Neural progenitor cell (in vitro differentiated cells): ENCODE results near the gene TNF. TPM values are rescaled to one million over a fixed set of nuclear protein-coding genes. Genes with fewer than 3 reads are reported as not detected.

Source experiments
- DNase-seq: peaks from one replicate; pipeline ENCODE4 v3.0.0-alpha.2; 2016; ENCODE audit warnings: low spot score
- H2AFZ ChIP-seq: fragments of 200-600 bp; sonication (generic); replicated peaks from 2 replicates; pipeline ENCODE4 v1.6.1; 2016; ENCODE audit warnings: antibody characterized with exemption
- H3F3A ChIP-seq: fragments of 200-600 bp; sonication (generic); 2 replicates; pipeline ENCODE4 v1.6.1; 2016; ENCODE audit warnings: antibody characterized with exemption, low read depth
- H3K27ac ChIP-seq: fragments of 200-600 bp; sonication (generic); 2 replicates; pipeline ENCODE4 v1.5.1; 2016; ENCODE audit warnings: mild to moderate bottlenecking
- H3K27me3 ChIP-seq: fragments of 200-600 bp; sonication (generic); 2 replicates; pipeline ENCODE4 v1.6.1; 2016; ENCODE audit warnings: mild to moderate bottlenecking, moderate library complexity
- H3K36me3 ChIP-seq: fragments of 200-600 bp; sonication (generic); 2 replicates; pipeline ENCODE4 v1.5.1; 2016
- H3K4me1 ChIP-seq: fragments of 200-600 bp; sonication (generic); 2 replicates; pipeline ENCODE4 v1.6.1; 2016; ENCODE audit warnings: mixed run types
- H3K4me2 ChIP-seq: fragments of 200-600 bp; sonication (generic); 2 replicates; pipeline ENCODE4 v1.6.1; 2016
- H3K4me3 ChIP-seq: fragments of 200-600 bp; sonication (generic); 2 replicates; pipeline ENCODE4 v1.5.1; 2016
- H3K79me2 ChIP-seq: fragments of 200-600 bp; sonication (generic); 2 replicates; pipeline ENCODE4 v1.6.1; 2016; ENCODE audit warnings: low read depth
- H3K9ac ChIP-seq: fragments of 200-600 bp; sonication (generic); 2 replicates; pipeline ENCODE4 v1.6.1; 2016
- H3K9me3 ChIP-seq: fragments of 200-600 bp; sonication (generic); 2 replicates; pipeline ENCODE4 v1.5.1; 2016; ENCODE audit warnings: low read depth
- H4K20me1 ChIP-seq: fragments of 200-600 bp; sonication (generic); 2 replicates; pipeline ENCODE4 v1.6.1; 2016; ENCODE audit warnings: low read depth
- H3K27ac Mint-ChIP-seq: 3 replicates; pipeline ENCODE4 v1.8.0; 2021; ENCODE audit warnings: mixed read lengths
- H3K27me3 Mint-ChIP-seq: 2 replicates; pipeline ENCODE4 v1.8.0; 2022; ENCODE audit warnings: low read depth, mild to moderate bottlenecking, inconsistent platforms, moderate library complexity, mixed read lengths; ENCODE audit not compliant: insufficient read depth
- H3K36me3 Mint-ChIP-seq: 3 replicates; pipeline ENCODE4 v1.8.0; 2021; ENCODE audit warnings: mixed read lengths
- H3K4me1 Mint-ChIP-seq: 3 replicates; pipeline ENCODE4 v1.8.0; 2021; ENCODE audit warnings: mixed read lengths
- H3K4me3 Mint-ChIP-seq: 3 replicates; pipeline ENCODE4 v1.8.0; 2021; ENCODE audit warnings: mild to moderate bottlenecking, moderate library complexity, mixed read lengths
- H3K9me3 Mint-ChIP-seq: 3 replicates; pipeline ENCODE4 v1.8.0; 2020; ENCODE audit warnings: mixed read lengths
- EZH2 ChIP-seq: fragments of 200-600 bp; sonication (generic); IDR thresholded peaks from 2 replicates; pipeline ENCODE4 v1.6.1; 2017; ENCODE audit warnings: antibody characterized with exemption, mild to moderate bottlenecking, moderate library complexity
- EZH2phosphoT487 ChIP-seq: fragments of 200-600 bp; sonication (generic); IDR thresholded peaks from 2 replicates; pipeline ENCODE4 v1.6.1; 2017; ENCODE audit warnings: antibody characterized with exemption
- total RNA-seq: library from RNA; depleted of rRNA; stranded (reverse); fragments of >200 nt; gene quantifications from 2 replicates; pipeline ENCODE4 v1.2.3, GENCODE V29; 2015; ENCODE audit warnings: low replicate concordance
- TF ChIP-seq, protein P1 (sequence below): fragments of 200-600 bp; sonication (generic); IDR thresholded peaks from 2 replicates; pipeline ENCODE4 v1.5.1; 2017; ENCODE audit warnings: antibody characterized with exemption, mild to moderate bottlenecking

Gene TNF
- total RNA-seq, 1 donor from 2014 or later, result not detected

GRCh38 chr6:31531162-31531561 lies 44.2 kb upstream of the TNF start:
- Histone ChIP-seq H3F3A (peaks cover 79% of the 10 kb centered on the region), H3K79me2 (peaks cover 39% of the 10 kb centered on the region), H3K9ac (no peak overlapping the region), H3K36me3 (peaks cover 24% of the 10 kb centered on the region), H4K20me1 (peaks cover 79% of the 10 kb centered on the region), H3K9me3 (no peaks in the 10 kb centered on the region), H3K4me1 (no peaks in the 10 kb centered on the region), H3K4me2 (no peak overlapping the region), H3K27me3 (no peaks in the 10 kb centered on the region), H2AFZ (no peak overlapping the region), H3K4me3 (no peak overlapping the region), H3K27ac (no peak overlapping the region)
- H3K4me1 Mint-ChIP-seq, result peaks cover 4% of the 10 kb centered on the region
- no peaks in the 10 kb centered on the region for H3K9me3 Mint-ChIP-seq
- H3K36me3 Mint-ChIP-seq, result peaks cover 50% of the 10 kb centered on the region
- H3K27me3 Mint-ChIP-seq, result peaks cover 6% of the 10 kb centered on the region
- TF ChIP-seq EZH2 (no peak), EZH2phosphoT487 (no peak)
- TF ChIP-seq, protein P1, sequence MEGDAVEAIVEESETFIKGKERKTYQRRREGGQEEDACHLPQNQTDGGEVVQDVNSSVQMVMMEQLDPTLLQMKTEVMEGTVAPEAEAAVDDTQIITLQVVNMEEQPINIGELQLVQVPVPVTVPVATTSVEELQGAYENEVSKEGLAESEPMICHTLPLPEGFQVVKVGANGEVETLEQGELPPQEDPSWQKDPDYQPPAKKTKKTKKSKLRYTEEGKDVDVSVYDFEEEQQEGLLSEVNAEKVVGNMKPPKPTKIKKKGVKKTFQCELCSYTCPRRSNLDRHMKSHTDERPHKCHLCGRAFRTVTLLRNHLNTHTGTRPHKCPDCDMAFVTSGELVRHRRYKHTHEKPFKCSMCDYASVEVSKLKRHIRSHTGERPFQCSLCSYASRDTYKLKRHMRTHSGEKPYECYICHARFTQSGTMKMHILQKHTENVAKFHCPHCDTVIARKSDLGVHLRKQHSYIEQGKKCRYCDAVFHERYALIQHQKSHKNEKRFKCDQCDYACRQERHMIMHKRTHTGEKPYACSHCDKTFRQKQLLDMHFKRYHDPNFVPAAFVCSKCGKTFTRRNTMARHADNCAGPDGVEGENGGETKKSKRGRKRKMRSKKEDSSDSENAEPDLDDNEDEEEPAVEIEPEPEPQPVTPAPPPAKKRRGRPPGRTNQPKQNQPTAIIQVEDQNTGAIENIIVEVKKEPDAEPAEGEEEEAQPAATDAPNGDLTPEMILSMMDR, result no peak
- no peak for DNase-seq
- H3K27ac Mint-ChIP-seq, result no peak overlapping the region
- H3K4me3 Mint-ChIP-seq, result no peak overlapping the region

DNA sequence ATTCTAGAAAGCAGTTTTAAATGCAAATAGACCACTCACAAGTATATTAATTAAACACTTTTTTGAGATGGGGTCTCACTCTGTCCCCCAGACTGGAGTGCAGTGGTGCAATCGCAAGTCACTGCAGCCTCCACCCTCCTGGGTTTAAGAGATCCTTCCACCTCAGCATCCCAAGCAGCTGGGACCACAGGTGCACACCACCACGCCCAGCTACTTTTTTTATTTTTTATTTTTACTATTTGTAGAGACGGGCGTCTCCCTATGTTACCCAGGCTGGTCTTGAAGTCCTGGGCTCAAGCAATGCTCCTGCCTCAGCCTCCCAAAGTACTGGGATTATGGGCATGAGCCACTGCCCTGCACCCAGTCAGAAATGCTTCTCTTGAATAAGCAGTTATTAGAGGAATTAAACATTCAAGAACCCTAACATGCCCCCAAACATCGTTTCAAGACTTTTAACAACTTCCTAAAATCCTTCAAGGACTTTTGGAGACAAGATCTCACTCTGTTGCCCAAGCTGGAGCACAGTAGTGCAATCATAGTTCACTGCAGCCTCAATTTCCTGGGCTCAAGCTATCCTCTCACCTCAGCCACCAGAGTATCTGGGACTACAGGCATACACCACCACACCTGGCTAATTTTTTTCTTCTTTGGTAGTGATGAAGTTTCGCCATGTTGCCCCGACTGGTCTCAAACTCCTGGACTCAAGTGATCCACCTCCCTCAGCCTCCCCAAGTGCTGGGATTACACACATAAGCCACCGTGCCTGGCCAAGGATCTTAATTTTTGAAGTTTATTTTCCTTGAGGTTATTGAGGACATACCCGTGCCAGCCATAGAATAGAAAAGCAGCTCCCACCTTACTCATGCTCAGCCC lies 43.4 kb upstream of the TNF start:
- Histone ChIP-seq H3K9me3 (no peaks in the 10 kb centered on the region), H4K20me1 (peaks cover 88% of the 10 kb centered on the region), H2AFZ (no peak overlapping the region), H3K79me2 (peaks cover 48% of the 10 kb centered on the region), H3K4me2 (no peak overlapping the region), H3K27ac (no peak overlapping the region), H3F3A (peaks cover 86% of the 10 kb centered on the region), H3K9ac (no peak overlapping the region), H3K4me1 (no peaks in the 10 kb centered on the region), H3K4me3 (no peak overlapping the region), H3K36me3 (peaks cover 31% of the 10 kb centered on the region), H3K27me3 (no peaks in the 10 kb centered on the region)
- H3K9me3 Mint-ChIP-seq, result no peaks in the 10 kb centered on the region
- H3K36me3 Mint-ChIP-seq, result peaks cover 56% of the 10 kb centered on the region
- H3K27ac Mint-ChIP-seq, result no peak overlapping the region
- peaks cover 4% of the 10 kb centered on the region for H3K4me1 Mint-ChIP-seq
- no peak for TF ChIP-seq EZH2
- TF ChIP-seq EZH2phosphoT487, result no peak
- TF ChIP-seq, protein P1, result no peak
- no peak for DNase-seq
- peaks cover 6% of the 10 kb centered on the region for H3K27me3 Mint-ChIP-seq
- no peak overlapping the region for H3K4me3 Mint-ChIP-seq

DNA sequence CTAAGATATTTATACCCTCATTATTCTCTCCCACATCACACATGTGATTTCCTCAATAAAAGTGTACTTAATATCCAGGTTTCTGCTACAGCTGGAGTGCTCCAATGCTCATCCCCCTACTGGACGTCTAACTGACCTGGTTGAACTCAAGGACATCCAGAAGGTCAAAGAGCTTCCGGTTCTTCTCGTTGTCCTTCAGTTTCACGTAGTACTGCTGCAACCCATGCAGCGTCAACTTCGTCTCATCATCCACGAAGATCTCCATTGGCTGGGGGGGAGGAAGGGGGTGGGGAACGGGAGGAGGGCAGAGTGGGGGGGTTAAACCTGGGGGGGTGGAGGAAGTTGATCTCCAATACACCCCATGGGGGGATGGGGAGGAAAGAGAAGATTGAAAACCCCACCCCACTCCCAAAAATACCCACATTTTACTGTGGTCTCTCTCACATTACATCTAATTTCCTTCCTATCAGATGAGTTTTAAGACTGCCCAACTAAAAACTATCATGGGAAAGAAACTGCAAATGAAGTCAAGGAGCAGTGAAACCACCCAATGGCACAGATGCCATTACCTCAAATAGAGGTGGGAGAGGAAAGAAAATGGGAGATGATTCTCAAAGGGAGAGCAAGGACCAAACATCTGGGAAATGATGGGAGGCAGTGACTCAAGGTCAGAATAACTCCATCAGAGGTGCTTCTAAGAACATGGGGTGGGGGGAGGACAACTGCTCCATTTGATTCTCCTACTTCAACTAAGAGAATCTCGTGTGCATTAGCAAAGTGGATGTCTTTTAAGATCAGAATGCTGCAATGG lies 42.5 kb upstream of the TNF start:
- H3K9me3 Mint-ChIP-seq, result no peaks in the 10 kb centered on the region
- no peak for DNase-seq
- no peak overlapping the region for H3K27ac Mint-ChIP-seq
- peak overlapping the region; percentile 74 for H3K27ac ChIP-seq
- peaks cover 4% of the 10 kb centered on the region for H3K4me1 Mint-ChIP-seq
- peaks cover 90% of the 10 kb centered on the region for H3F3A ChIP-seq
- no peaks in the 10 kb centered on the region for H3K27me3 ChIP-seq
- H2AFZ ChIP-seq, result no peak overlapping the region
- H3K9me3 ChIP-seq, result no peaks in the 10 kb centered on the region
- H3K9ac ChIP-seq, result no peak overlapping the region
- peaks cover 96% of the 10 kb centered on the region for H4K20me1 ChIP-seq
- peaks cover 56% of the 10 kb centered on the region for H3K79me2 ChIP-seq
- H3K4me3 ChIP-seq, result no peak overlapping the region
- no peak overlapping the region for H3K4me3 Mint-ChIP-seq
- peaks cover 6% of the 10 kb centered on the region for H3K27me3 Mint-ChIP-seq
- H3K36me3 Mint-ChIP-seq, result peaks cover 60% of the 10 kb centered on the region
- TF ChIP-seq EZH2phosphoT487 (no peak), EZH2 (no peak)
- TF ChIP-seq, protein P1, result no peak
- H3K36me3 ChIP-seq, result peaks cover 34% of the 10 kb centered on the region
- no peak overlapping the region for H3K4me2 ChIP-seq
- no peaks in the 10 kb centered on the region for H3K4me1 ChIP-seq
